HepG2 (cell line): Measurements from ENCODE around the gene SLC6A6. TPM values are rescaled to one million over a fixed set of nuclear protein-coding genes. Genes with fewer than 3 reads are reported as not detected.

Experiments used
- CCDC6 ChIP-seq: sonication (generic); formaldehyde crosslinking; IDR thresholded peaks from 2 replicates; pipeline ENCODE4 v1.8.1; 2022; ENCODE audit warnings: mild to moderate bottlenecking, missing genetic modification reagents, moderate library complexity
- CTCF ChIP-seq: sonication (generic); formaldehyde crosslinking; IDR thresholded peaks from 2 replicates; pipeline ENCODE4 v1.5.0; 2020; ENCODE audit warnings: mild to moderate bottlenecking, missing genetic modification reagents, moderate library complexity
- ESRRA ChIP-seq: sonication (generic); formaldehyde crosslinking; IDR thresholded peaks from 2 replicates; pipeline ENCODE4 v1.5.1; 2020; ENCODE audit warnings: mild to moderate bottlenecking, low read depth, missing genetic modification reagents
- HHEX ChIP-seq: IDR thresholded peaks from 2 replicates; pipeline ENCODE4 v1.6.1; 2016; ENCODE audit warnings: control low read depth
- HNF4A ChIP-seq: sonication (generic); formaldehyde crosslinking; IDR thresholded peaks from 2 replicates; pipeline ENCODE4 v1.4.0; 2020; ENCODE audit warnings: missing genetic modification reagents
- MAFK ChIP-seq, 2 experiments: IDR thresholded peaks in 1 of 2; conservative IDR thresholded peaks in 1 of 2; 2 replicates each; pipeline ENCODE4 v1.6.1; 2011; ENCODE audit warnings: improper control_type of control experiment in 2 of 2, low read length in 2 of 2
- MYC ChIP-seq: sonication (generic); formaldehyde crosslinking; IDR thresholded peaks from 2 replicates; pipeline ENCODE4 v1.9.0; 2021; ENCODE audit warnings: missing genetic modification reagents, borderline replicate concordance
- NFE2L2 ChIP-seq: fragments of 150-350 bp; IDR thresholded peaks from 2 replicates; pipeline ENCODE4 v1.6.1; 2014; ENCODE audit warnings: low read length
- NFKB2 ChIP-seq: sonication (generic); formaldehyde crosslinking; IDR thresholded peaks from 2 replicates; pipeline ENCODE4 v1.4.0; 2020; ENCODE audit warnings: missing genetic modification reagents, borderline replicate concordance
- NR2F1 ChIP-seq, 2 experiments: fragments of 450-650 bp in 1 of 2; formaldehyde crosslinking in 1 of 2; IDR thresholded peaks; 2 replicates each; pipeline versions ENCODE4 v1.5.0 to v1.6.1; 2016 to 2020; ENCODE audit warnings: mild to moderate bottlenecking in 1 of 2, missing compliant biosample characterization in 1 of 2, missing genetic modification reagents in 1 of 2, moderate library complexity in 1 of 2
- NR2F6 ChIP-seq, 2 experiments: IDR thresholded peaks; 2 replicates each; pipeline ENCODE4 v1.6.1; 2016; ENCODE audit warnings: antibody characterized with exemption in 1 of 2, mild to moderate bottlenecking in 1 of 2
- PATZ1 ChIP-seq: sonication (generic); formaldehyde crosslinking; IDR thresholded peaks from 2 replicates; pipeline ENCODE4 v1.4.0; 2020; ENCODE audit warnings: missing genetic modification reagents
- POGZ ChIP-seq: sonication (generic); formaldehyde crosslinking; IDR thresholded peaks from 2 replicates; pipeline ENCODE4 v1.4.0; 2020; ENCODE audit warnings: mild to moderate bottlenecking, missing genetic modification reagents
- RARA ChIP-seq: IDR thresholded peaks from 2 replicates; pipeline ENCODE4 v1.6.1; 2016; ENCODE audit warnings: missing genetic modification reagents, missing compliant biosample characterization
- SAFB2 ChIP-seq: sonication (generic); formaldehyde crosslinking; IDR thresholded peaks from 2 replicates; pipeline ENCODE4 v1.5.1; 2020; ENCODE audit warnings: missing genetic modification reagents, low read depth, mild to moderate bottlenecking, borderline replicate concordance
- SP140L ChIP-seq: sonication (generic); formaldehyde crosslinking; IDR thresholded peaks from 2 replicates; pipeline ENCODE4 v1.4.0; 2020; ENCODE audit warnings: missing genetic modification reagents, borderline replicate concordance
- STAG1 ChIP-seq: sonication (generic); formaldehyde crosslinking; IDR thresholded peaks from 2 replicates; pipeline ENCODE4 v1.4.0; 2020; ENCODE audit warnings: missing genetic modification reagents
- TEAD3 ChIP-seq: optimal IDR thresholded peaks from 2 replicates; pipeline ENCODE3; 2016; ENCODE audit warnings: borderline replicate concordance
- ZMYM3 ChIP-seq: sonication (generic); formaldehyde crosslinking; IDR thresholded peaks from 2 replicates; pipeline ENCODE4 v1.5.1; 2020; ENCODE audit warnings: mild to moderate bottlenecking, missing genetic modification reagents
- ZNF431 ChIP-seq: sonication (generic); formaldehyde crosslinking; IDR thresholded peaks from 2 replicates; pipeline ENCODE4 v1.9.0; 2022; ENCODE audit warnings: missing genetic modification reagents, low read depth, mild to moderate bottlenecking, borderline replicate concordance
- ZNF460 ChIP-seq: sonication (generic); formaldehyde crosslinking; IDR thresholded peaks from 2 replicates; pipeline ENCODE4 v1.5.1; 2020; ENCODE audit warnings: missing genetic modification reagents, mild to moderate bottlenecking, borderline replicate concordance
- ZNF770 ChIP-seq: sonication (generic); formaldehyde crosslinking; IDR thresholded peaks from 2 replicates; pipeline ENCODE4 v1.5.0; 2020; ENCODE audit warnings: mild to moderate bottlenecking, missing genetic modification reagents
- polyA plus RNA-seq, 8 experiments: library from polyadenylated mRNA; depleted of rRNA in 3 of 8; stranded (reverse) in 7 of 8; unstranded in 1 of 8; fragments of >200 nt; fragmentation: Illumina TruSeq in 4 of 8; extraction: Trizol in 4 of 8; gene quantifications; 2 replicates each; pipeline versions ENCODE4 v1.2.1 to v1.2.3, GENCODE V29; 2011 to 2016; ENCODE audit warnings: low read depth in 4 of 8, missing spikeins in 1 of 8, mixed read lengths in 1 of 8; ENCODE audit not compliant: insufficient read depth in 1 of 8
- total RNA-seq, 5 experiments: library from RNA; depleted of rRNA; stranded (reverse); fragments of >200 nt; fragmentation: Illumina TruSeq; extraction: Trizol; gene quantifications; 2 replicates each; pipeline ENCODE4 v1.2.3, GENCODE V29; 2016; ENCODE audit warnings: low read depth in 1 of 5

Gene SLC6A6
- total and polyA plus RNA-seq, 2 of the 13 experiments (the other 11 are each of a cell fraction or from before 2014, with no cell fraction given): 14.1 to 20.7 TPM

- TF ChIP-seq CTCF (peak; percentile 66), TEAD3 (CRISPR knock-in tag) (peak; percentile 8), ESRRA (CRISPR knock-in tag) (0 out of 2 replicates have a peak, but pooled peaks have one; percentile 8), ZMYM3 (CRISPR knock-in tag) (no peak), CCDC6 (CRISPR knock-in tag) (no peak), RARA (CRISPR knock-in tag) (0 out of 2 replicates have a peak, but pooled peaks have one; percentile 17), SAFB2 (CRISPR knock-in tag) (no peak), NFKB2 (no peak), HHEX (CRISPR knock-in tag) (no peak), POGZ (CRISPR knock-in tag) (no peak), HNF4A (peak; percentile 41; the same call in 1 of the 2 replicates), MYC (CRISPR knock-in tag) (no peak), NR2F6 (IDR thresholded peaks at IDR 0.05) (no peak), NR2F6 (CRISPR knock-in tag; IDR thresholded peaks at IDR 0.05) (peak; percentile 44), ZNF431 (CRISPR knock-in tag) (no peak), MAFK (conservative IDR thresholded peaks at IDR 0.05 in 1 of 2, IDR thresholded peaks at IDR 0.05 in 1 of 2; ENCODE audit: low read length in 2 of 2) (peak in 1 of 2 experiments; percentile 53; a peak in 3 of 4 replicates), NFE2L2 (no peak), NR2F1 (CRISPR knock-in tag; IDR thresholded peaks at IDR 0.05) (peak in 1 of 2 experiments; percentile 14; a peak in 1 of 4 replicates), ZNF460 (no peak), SP140L (CRISPR knock-in tag) (no peak), ZNF770 (CRISPR knock-in tag) (peak; percentile 54; the same call in 1 of the 2 replicates), PATZ1 (CRISPR knock-in tag) (no peak), STAG1 (CRISPR knock-in tag) (peak; percentile 45)
Measured at GRCh38 chr3:14369675-14370669, 32.4 kb upstream of the SLC6A6 start (continued).
